ENCODE measurements around the gene DAP3. TPM values are rescaled to one million over a fixed set of nuclear protein-coding genes. Genes with fewer than 3 reads are reported as not detected.
"Not testable (repeated sequence)": the region's sequence is repeated elsewhere in the genome, so short reads cannot be mapped to it uniquely, and the experiment has no call there.

Gene DAP3
- total RNA-seq, 1 donor from 2014 or later = 144 TPM

DNA sequence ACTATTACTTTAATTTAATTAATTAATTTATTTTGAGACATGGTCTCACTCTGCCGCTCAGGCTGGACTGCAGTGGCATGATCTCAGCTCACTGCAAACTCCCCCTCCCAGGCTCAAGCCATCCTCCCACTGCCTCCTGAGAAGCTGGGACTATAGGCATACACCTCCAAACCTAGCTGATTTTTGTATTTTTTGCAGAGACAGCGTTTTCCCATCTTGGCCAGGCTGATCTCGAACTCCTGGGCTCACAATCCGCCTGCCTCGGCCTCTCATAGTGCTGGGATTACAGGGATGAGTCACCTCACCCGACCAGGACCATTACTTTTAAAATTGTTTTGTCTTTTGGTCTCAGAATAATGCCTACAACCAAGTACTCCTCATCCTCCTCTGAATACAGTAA is 15.9 kb upstream of the DAP3 start:
- Mint-ChIP-seq H3K36me3 (ENCODE audit: low read depth) (peaks cover 88% of the 10 kb centered on the region), H3K27ac (no peak overlapping the region), H3K9me3 (no peaks in the 10 kb centered on the region), H3K4me1 (no peaks in the 10 kb centered on the region), H3K4me3 (no peak overlapping the region), H3K27me3 (no peaks in the 10 kb centered on the region)
- intact Hi-C loops (cut with micrococcal nuclease) = no loop called here
- DNase-seq (no peak), ATAC-seq (ENCODE audit: low read depth) (no peak)
- CTCF ChIA-PET = no interaction called here
- TF ChIP-seq CTCF (IDR thresholded peaks at IDR 0.05) = no peak
- POLR2A ChIA-PET = no interaction called here

DNA sequence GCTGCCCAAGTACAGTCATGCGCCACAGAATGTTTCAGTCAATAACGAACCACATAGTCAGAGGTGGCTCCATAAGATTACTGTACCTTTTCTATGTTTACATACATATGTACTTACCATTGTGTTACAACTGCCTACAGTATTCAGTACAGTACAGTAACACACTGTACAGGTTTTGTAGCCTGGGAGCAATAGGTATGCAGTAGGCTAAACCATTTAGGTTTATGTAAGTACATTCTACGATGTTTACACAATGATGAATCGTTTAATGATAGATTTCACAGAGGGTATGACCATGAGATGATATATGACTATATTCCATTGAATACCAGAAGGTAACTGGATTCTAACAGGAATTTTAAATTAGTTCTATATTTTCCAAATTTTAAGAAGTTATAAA is 10.9 kb upstream of the DAP3 start:
- POLR2A ChIA-PET = no interaction called here
- H3K27me3 Mint-ChIP-seq = no peaks in the 10 kb centered on the region
- H3K4me3 Mint-ChIP-seq = no peak overlapping the region
- H3K9me3 Mint-ChIP-seq = no peaks in the 10 kb centered on the region
- CTCF ChIA-PET = no interaction called here
- peaks cover 11% of the 10 kb centered on the region for H3K4me1 Mint-ChIP-seq
- DNase-seq (no peak), ATAC-seq (ENCODE audit: low read depth) (no peak)
- no peak overlapping the region for H3K27ac Mint-ChIP-seq
- intact Hi-C loops (cut with micrococcal nuclease) = no loop called here
- no peak for TF ChIP-seq CTCF (IDR thresholded peaks at IDR 0.05)
- H3K36me3 Mint-ChIP-seq (ENCODE audit: low read depth) = peaks cover 77% of the 10 kb centered on the region

GRCh38 chr1:155678992-155679391 is 9.9 kb upstream of the DAP3 start:
- ATAC-seq (ENCODE audit: low read depth); CTCF ChIA-PET; DNase-seq; intact Hi-C loops (cut with micrococcal nuclease); H3K9me3 Mint-ChIP-seq; H3K4me3 Mint-ChIP-seq; H3K27ac Mint-ChIP-seq; H3K27me3 Mint-ChIP-seq: not testable (repeated sequence)
- POLR2A ChIA-PET = interaction anchor here (0.6 kb wide), 1 partner anchor 670 kb away, joined by 9 read pairs; no protein-coding TSS in a partner anchor
- H3K36me3 Mint-ChIP-seq (ENCODE audit: low read depth) = peaks cover 78% of the 10 kb centered on the region
- H3K4me1 Mint-ChIP-seq = peaks cover 20% of the 10 kb centered on the region

DNA sequence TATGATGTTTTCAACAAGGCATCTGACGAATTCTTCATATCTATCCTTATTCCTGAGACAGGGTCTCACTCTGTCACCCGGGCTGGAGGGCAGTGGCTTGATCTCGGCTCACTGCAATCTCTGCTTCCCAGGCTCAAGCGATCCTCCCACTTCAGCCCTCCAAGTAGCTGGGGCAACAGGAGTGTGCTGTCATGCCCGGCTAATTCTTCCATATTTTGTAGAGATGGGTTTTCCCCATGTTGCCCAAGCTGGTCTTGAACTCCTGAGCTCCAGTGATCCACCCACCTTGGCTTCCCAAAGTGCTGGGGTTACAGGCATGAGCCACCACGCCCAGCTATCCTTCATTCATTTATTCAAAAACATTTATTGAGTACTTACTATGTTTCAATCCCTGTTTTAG is 8.4 kb upstream of the DAP3 start:
- no peak overlapping the region for H3K27ac Mint-ChIP-seq
- POLR2A ChIA-PET = interaction anchor here (0.5 kb wide), 1 partner anchor 28 kb away, joined by 3 read pairs; no protein-coding TSS in a partner anchor

GRCh38 chr1:155681776-155682175 is 7.1 kb upstream of the DAP3 start:
- H3K9me3 Mint-ChIP-seq = no peaks in the 10 kb centered on the region
- no peak for TF ChIP-seq CTCF (IDR thresholded peaks at IDR 0.05)
- ChIA-PET POLR2A (no interaction called here), CTCF (no interaction called here)
- DNase-seq (no peak), ATAC-seq (ENCODE audit: low read depth) (no peak)
- intact Hi-C loops (cut with micrococcal nuclease) = no loop called here
- peaks cover 46% of the 10 kb centered on the region for H3K4me1 Mint-ChIP-seq
- H3K27me3 Mint-ChIP-seq = no peaks in the 10 kb centered on the region
- no peak overlapping the region for H3K27ac Mint-ChIP-seq
- peaks cover 70% of the 10 kb centered on the region for H3K36me3 Mint-ChIP-seq (ENCODE audit: low read depth)
- no peak overlapping the region for H3K4me3 Mint-ChIP-seq

More for the DNA sequence above, 8.4 kb upstream of the DAP3 start:
- Mint-ChIP-seq H3K4me3 (no peak overlapping the region), H3K36me3 (ENCODE audit: low read depth) (peaks cover 75% of the 10 kb centered on the region), H3K4me1 (peaks cover 34% of the 10 kb centered on the region), H3K9me3 (no peaks in the 10 kb centered on the region), H3K27me3 (no peaks in the 10 kb centered on the region)
- DNase-seq (no peak), ATAC-seq (ENCODE audit: low read depth) (no peak)
- intact Hi-C loops (cut with micrococcal nuclease) = no loop called here
- CTCF ChIA-PET = no interaction called here
- TF ChIP-seq CTCF (IDR thresholded peaks at IDR 0.05) = no peak

DNA sequence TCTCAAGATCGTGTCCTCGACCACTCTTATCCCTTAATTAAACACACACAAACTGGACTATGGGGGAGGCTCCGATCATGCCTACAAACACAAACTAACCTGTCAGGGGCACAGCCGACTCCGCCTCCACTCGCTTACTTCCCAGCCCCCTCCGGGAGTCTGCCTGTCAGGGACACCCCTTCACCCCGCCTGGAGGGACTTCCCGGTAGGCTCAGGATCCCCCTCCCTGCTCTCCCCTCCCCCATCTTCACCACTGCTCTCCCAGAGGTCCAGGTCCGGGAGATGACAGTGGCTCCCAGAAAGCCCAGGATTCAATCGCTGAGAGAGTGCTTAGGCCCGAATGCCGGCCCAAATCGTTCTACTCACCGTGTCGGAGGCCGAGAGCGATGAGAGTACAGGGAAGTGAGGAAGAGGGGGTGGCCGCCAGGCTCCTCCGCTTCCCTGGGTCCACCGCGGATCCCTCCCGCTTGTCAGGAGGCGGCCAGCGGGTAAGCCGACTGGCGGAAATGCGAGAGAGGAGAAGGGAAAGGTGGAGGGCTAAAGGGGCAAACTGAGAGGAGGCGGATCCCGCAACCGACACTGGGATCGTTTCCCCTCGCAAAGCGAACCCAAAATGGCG is 1.1 kb upstream of the DAP3 start:
- H3K27me3 Mint-ChIP-seq, H3K9me3 Mint-ChIP-seq, CTCF ChIA-PET: not testable (repeated sequence)
- Mint-ChIP-seq H3K4me1 (peaks cover 62% of the 10 kb centered on the region), H3K4me3 (peak overlapping the region; percentile 98), H3K27ac (peak overlapping the region; percentile 94), H3K36me3 (ENCODE audit: low read depth) (peaks cover 48% of the 10 kb centered on the region)
- DNase-seq = peak; percentile 62
- intact Hi-C loops (cut with micrococcal nuclease) = loop anchor here (1.0 to 2.0 kb wide), 2 partner anchors 57 to 169 kb away; partner anchors contain the start of gene GON4L
- peak; percentile 22 for ATAC-seq (ENCODE audit: low read depth)
- POLR2A ChIA-PET = interaction anchor here (0.5 to 1.0 kb wide), 3 partner anchors 280 to 1741 kb away, joined by 3 read pairs; partner anchors contain the start of genes CLK2 and DENND4B
